B cell (primary cell): ENCODE measurements around the gene ANKDD1B. TPM values are rescaled to one million over a fixed set of nuclear protein-coding genes. Genes with fewer than 3 reads are reported as not detected.

Experiments used
- ATAC-seq: fragments of 200-7000 bp; cut with Tn5 transposase; one replicate; pipeline ENCODE4 v1.10.0; 2021; ENCODE audit warnings: low read depth, mild to moderate bottlenecking, moderate number of reproducible peaks, moderate library complexity
- CTCF ChIA-PET: fragments of 350-600 bp; sonication (Branson Sonifier 250); formaldehyde crosslinking; loops from one replicate; lab custom pipeline; 2021; ENCODE audit warnings: antibody characterized with exemption, inconsistent platforms; lab: Charles Lee
- POLR2A ChIA-PET: fragments of 350-600 bp; sonication (Branson Sonifier 250); formaldehyde crosslinking; loops from one replicate; lab custom pipeline; 2021; ENCODE audit warnings: antibody characterized with exemption; lab: Charles Lee
- DNase-seq: peaks from one replicate; pipeline ENCODE4 v3.0.0; 2013
- H2AFZ ChIP-seq: 2 replicates; pipeline ENCODE4 v1.6.1; 2012; ENCODE audit warnings: mild to moderate bottlenecking, low read depth, low read length; ENCODE audit not compliant: insufficient read depth, poor library complexity, severe bottlenecking
- H3K27ac ChIP-seq, 2 donors: 1 replicate in 1 of 2; 2 replicates in 1 of 2; pipeline ENCODE4 v1.5.1; 2012 to 2013; ENCODE audit warnings: low read length in 2 of 2, mild to moderate bottlenecking in 2 of 2, moderate library complexity in 1 of 2
- H3K27me3 ChIP-seq, 4 experiments: fragments of 200-600 bp in 1 of 4; sonication (generic) in 1 of 4; replicated peaks in 1 of 4; 1 replicate in 2 of 4; 2 replicates in 2 of 4; pipeline versions ENCODE4 v1.6.1 to v1.7.0; 2013 to 2016; ENCODE audit warnings: low read length in 3 of 4, mild to moderate bottlenecking in 2 of 4, mixed read lengths in 1 of 4, moderate library complexity in 1 of 4; ENCODE audit not compliant: insufficient read depth in 4 of 4, control insufficient read depth in 3 of 4; ENCODE audit errors: control extremely low read depth in 1 of 4
- H3K36me3 ChIP-seq, 2 experiments: replicated peaks in 1 of 2; 1 replicate in 1 of 2; 2 replicates in 1 of 2; pipeline versions ENCODE4 v1.6.1 to v1.7.1; 2013; ENCODE audit warnings: low read length in 1 of 2; ENCODE audit not compliant: insufficient read depth in 2 of 2, control insufficient read depth in 1 of 2; ENCODE audit errors: control extremely low read depth in 1 of 2, extremely low read depth in 1 of 2
- H3K4me1 ChIP-seq, 2 donors: fragments of 200-600 bp in 1 of 2; sonication (generic) in 1 of 2; 1 replicate in 1 of 2; 2 replicates in 1 of 2; pipeline versions ENCODE4 v1.5.1 to v1.6.1; 2013 to 2017; ENCODE audit warnings: low read length in 2 of 2; ENCODE audit not compliant: control insufficient read depth in 2 of 2, insufficient read depth in 2 of 2
- H3K4me2 ChIP-seq: replicated peaks from 2 replicates; pipeline ENCODE3; 2012; ENCODE audit warnings: mild to moderate bottlenecking, low read depth, low read length; ENCODE audit not compliant: poor library complexity, severe bottlenecking
- H3K4me3 ChIP-seq, 5 experiments: fragments of 200-600 bp in 1 of 5; sonication (generic) in 1 of 5; 1 replicate in 3 of 5; 2 replicates in 2 of 5; pipeline versions ENCODE4 v1.5.1 to v1.7.0; 2011 to 2016; ENCODE audit warnings: low read length in 4 of 5, mild to moderate bottlenecking in 4 of 5, low read depth in 2 of 5, control low read depth in 1 of 5, moderate library complexity in 1 of 5; ENCODE audit not compliant: insufficient read depth in 1 of 5; ENCODE audit errors: control extremely low read depth in 1 of 5, extremely low read depth in 1 of 5
- H3K79me2 ChIP-seq: fragments of 200-600 bp; sonication (generic); one replicate; pipeline ENCODE4 v1.6.0; 2016; ENCODE audit warnings: low read length; ENCODE audit not compliant: control insufficient read depth, insufficient read depth
- H3K9ac ChIP-seq: fragments of 200-600 bp; sonication (generic); 2 replicates; pipeline ENCODE4 v1.6.1; 2017; ENCODE audit warnings: mild to moderate bottlenecking, low read length, moderate library complexity
- H3K9me3 ChIP-seq, 3 donors: one replicate each; pipeline versions ENCODE4 v1.6.1 to v1.7.1; 2013; ENCODE audit warnings: low read length in 2 of 3; ENCODE audit not compliant: control insufficient read depth in 2 of 3, insufficient read depth in 1 of 3; ENCODE audit errors: control extremely low read depth in 1 of 3
- H4K20me1 ChIP-seq: 2 replicates; pipeline ENCODE4 v1.6.0; 2012; ENCODE audit warnings: mild to moderate bottlenecking, low read length; ENCODE audit not compliant: insufficient read depth, control insufficient read depth, poor library complexity, severe bottlenecking
- H3K27ac Mint-ChIP-seq: one replicate; pipeline ENCODE4 v1.8.0; 2021; ENCODE audit warnings: mixed read lengths
- H3K27me3 Mint-ChIP-seq: one replicate; pipeline ENCODE4 v1.8.0; 2021; ENCODE audit warnings: mixed read lengths
- H3K4me1 Mint-ChIP-seq: one replicate; pipeline ENCODE4 v1.8.0; 2021; ENCODE audit warnings: mixed read lengths
- H3K4me3 Mint-ChIP-seq: one replicate; pipeline ENCODE4 v1.8.0; 2021; ENCODE audit warnings: mixed read lengths
- H3K9me3 Mint-ChIP-seq: one replicate; pipeline ENCODE4 v1.8.0; 2022; ENCODE audit warnings: mixed read lengths; ENCODE audit not compliant: insufficient read depth
- EZH2 ChIP-seq: IDR thresholded peaks from 2 replicates; pipeline ENCODE4 v1.6.1; 2012; ENCODE audit warnings: borderline replicate concordance, low read depth, mild to moderate bottlenecking, moderate library complexity, low read length; ENCODE audit not compliant: insufficient read depth, poor library complexity, severe bottlenecking
- WGBS: methylation state at CpG from one replicate; pipeline ENCODE4 v1.1.5; 2013; ENCODE audit warnings: missing lambda C conversion rate; ENCODE audit not compliant: insufficient coverage; 5-methylcytosine and 5-hydroxymethylcytosine counted together
- intact Hi-C: fragments of 100-400 bp; cut with micrococcal nuclease; formaldehyde crosslinking; loops from one replicate; pipeline ENCODE4 v1.10.0; 2022
- polyA plus RNA-seq: library from polyadenylated mRNA; depleted of rRNA; stranded (reverse); fragments of >200 nt; gene quantifications from 2 replicates; pipeline ENCODE4 v1.2.3, GENCODE V29; 2012
- total RNA-seq, 2 donors: library from RNA; stranded (reverse); fragments of 120-200 nt in 1 of 2; gene quantifications; 1 replicate in 1 of 2; 2 replicates in 1 of 2; pipeline versions ENCODE4 v1.2.3 to v1.2.4, GENCODE V29; 2013 to 2022
- TF ChIP-seq, protein P1 (sequence below): fragments of 200-600 bp; IDR thresholded peaks from one replicate; pipeline ENCODE4 v1.8.0; 2022; ENCODE audit warnings: antibody characterized with exemption, mild to moderate bottlenecking

Gene ANKDD1B
- total and polyA plus RNA-seq, 2 donors (not counting 1 experiment from before 2014, with no cell fraction given): 0.30 to 1.1 TPM

DNA sequence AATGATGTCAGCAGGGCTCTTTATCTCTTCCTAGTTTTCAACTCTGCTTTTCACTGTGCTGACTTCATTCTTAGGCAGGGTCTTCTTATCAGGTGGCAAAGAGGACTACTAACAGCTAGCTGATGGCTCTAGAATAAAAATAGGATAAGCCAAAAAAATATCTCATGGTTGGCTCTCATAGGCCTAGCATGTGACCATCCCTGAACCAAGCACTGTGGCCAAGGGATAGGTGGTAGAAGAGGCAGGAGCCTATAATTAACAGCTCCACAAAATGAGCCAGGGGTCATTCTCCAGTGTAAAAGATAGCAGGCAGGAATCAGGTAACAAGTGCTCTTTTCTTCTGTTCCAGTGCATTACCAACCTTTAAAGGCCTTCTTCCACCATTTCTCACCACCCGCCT is 21.1 kb downstream of the ANKDD1B start:
- no peaks in the 10 kb centered on the region for H3K9me3 Mint-ChIP-seq
- no peak overlapping the region for H2AFZ ChIP-seq
- H3K27me3 ChIP-seq: no peaks in the 10 kb centered on the region
- DNase-seq (no peak), ATAC-seq (no peak)
- no peaks in the 10 kb centered on the region for H3K27me3 Mint-ChIP-seq
- no peaks in the 10 kb centered on the region for H3K4me1 Mint-ChIP-seq
- ChIA-PET POLR2A (no interaction called here), CTCF (no interaction called here)
- no peak overlapping the region for H3K27ac ChIP-seq
- H3K4me3 Mint-ChIP-seq: no peak overlapping the region
- no peaks in the 10 kb centered on the region for H3K79me2 ChIP-seq
- H3K4me2 ChIP-seq: no peak overlapping the region
- no peak overlapping the region for H3K27ac Mint-ChIP-seq
- H3K9ac ChIP-seq: no peak overlapping the region
- no peaks in the 10 kb centered on the region for H3K36me3 ChIP-seq
- H3K4me1 ChIP-seq: no peaks in the 10 kb centered on the region
- H4K20me1 ChIP-seq: no peaks in the 10 kb centered on the region
- WGBS: 100% methylated on average over 1 of the region's 1 CpG
- no peaks in the 10 kb centered on the region for H3K9me3 ChIP-seq
- no peak overlapping the region for H3K4me3 ChIP-seq
- TF ChIP-seq, protein P1, sequence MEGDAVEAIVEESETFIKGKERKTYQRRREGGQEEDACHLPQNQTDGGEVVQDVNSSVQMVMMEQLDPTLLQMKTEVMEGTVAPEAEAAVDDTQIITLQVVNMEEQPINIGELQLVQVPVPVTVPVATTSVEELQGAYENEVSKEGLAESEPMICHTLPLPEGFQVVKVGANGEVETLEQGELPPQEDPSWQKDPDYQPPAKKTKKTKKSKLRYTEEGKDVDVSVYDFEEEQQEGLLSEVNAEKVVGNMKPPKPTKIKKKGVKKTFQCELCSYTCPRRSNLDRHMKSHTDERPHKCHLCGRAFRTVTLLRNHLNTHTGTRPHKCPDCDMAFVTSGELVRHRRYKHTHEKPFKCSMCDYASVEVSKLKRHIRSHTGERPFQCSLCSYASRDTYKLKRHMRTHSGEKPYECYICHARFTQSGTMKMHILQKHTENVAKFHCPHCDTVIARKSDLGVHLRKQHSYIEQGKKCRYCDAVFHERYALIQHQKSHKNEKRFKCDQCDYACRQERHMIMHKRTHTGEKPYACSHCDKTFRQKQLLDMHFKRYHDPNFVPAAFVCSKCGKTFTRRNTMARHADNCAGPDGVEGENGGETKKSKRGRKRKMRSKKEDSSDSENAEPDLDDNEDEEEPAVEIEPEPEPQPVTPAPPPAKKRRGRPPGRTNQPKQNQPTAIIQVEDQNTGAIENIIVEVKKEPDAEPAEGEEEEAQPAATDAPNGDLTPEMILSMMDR: no peak
- no peak for TF ChIP-seq EZH2
- intact Hi-C loops: no loop called here

DNA sequence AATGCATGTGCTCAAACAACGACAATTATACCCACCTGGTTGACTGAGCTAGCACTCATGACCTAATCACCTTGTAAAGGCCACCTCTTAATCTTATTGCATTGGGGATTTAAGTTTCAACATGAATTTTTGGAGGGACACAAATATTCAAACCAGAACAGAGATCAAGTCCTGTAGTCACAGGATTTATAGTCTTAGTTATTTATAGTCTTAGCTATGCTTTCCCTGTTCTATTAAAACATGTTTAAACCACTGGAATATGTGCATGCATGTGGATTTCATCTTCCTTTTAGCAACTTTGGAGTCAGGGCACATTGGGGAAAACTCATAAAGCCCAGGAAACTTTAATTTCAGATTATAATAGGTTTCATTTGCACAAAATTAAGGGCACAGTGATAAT is 26.7 kb downstream of the ANKDD1B start:
- ChIA-PET CTCF (no interaction called here), POLR2A (no interaction called here)
- H3K9me3 ChIP-seq: peaks cover 0 to 3% (median 0%) of the 10 kb centered on the region in 3 donors
- H3K4me1 ChIP-seq: no peaks in the 10 kb centered on the region
- no peaks in the 10 kb centered on the region for H3K27me3 ChIP-seq
- H3K79me2 ChIP-seq: no peaks in the 10 kb centered on the region
- no peak overlapping the region for H3K27ac Mint-ChIP-seq
- TF ChIP-seq, protein P1: no peak
- TF ChIP-seq EZH2: no peak
- no peaks in the 10 kb centered on the region for H3K27me3 Mint-ChIP-seq
- H3K9me3 Mint-ChIP-seq: peaks cover 2% of the 10 kb centered on the region
- no CpG with 5 or more reads among the region's 1 CpG for WGBS
- H3K9ac ChIP-seq: no peak overlapping the region
- H3K4me2 ChIP-seq: no peak overlapping the region
- no peak overlapping the region for H2AFZ ChIP-seq
- no peaks in the 10 kb centered on the region for H3K4me1 Mint-ChIP-seq
- no peak overlapping the region for H3K4me3 ChIP-seq
- H3K4me3 Mint-ChIP-seq: no peak overlapping the region
- no peak for ATAC-seq
- no peaks in the 10 kb centered on the region for H4K20me1 ChIP-seq
- DNase-seq: no peak
- H3K27ac ChIP-seq: no peak overlapping the region
- intact Hi-C loops: no loop called here
- H3K36me3 ChIP-seq: no peaks in the 10 kb centered on the region
